ENCODE results near the gene NUDT4. TPM values are rescaled to one million over a fixed set of nuclear protein-coding genes. Genes with fewer than 3 reads are reported as not detected.

The NUDT4 gene
- total and polyA plus RNA-seq, 9 of the 15 experiments (the other 6 are each of a cell fraction or from before 2014, with no cell fraction given): 38.1 to 164 (median 99.2) TPM

DNA sequence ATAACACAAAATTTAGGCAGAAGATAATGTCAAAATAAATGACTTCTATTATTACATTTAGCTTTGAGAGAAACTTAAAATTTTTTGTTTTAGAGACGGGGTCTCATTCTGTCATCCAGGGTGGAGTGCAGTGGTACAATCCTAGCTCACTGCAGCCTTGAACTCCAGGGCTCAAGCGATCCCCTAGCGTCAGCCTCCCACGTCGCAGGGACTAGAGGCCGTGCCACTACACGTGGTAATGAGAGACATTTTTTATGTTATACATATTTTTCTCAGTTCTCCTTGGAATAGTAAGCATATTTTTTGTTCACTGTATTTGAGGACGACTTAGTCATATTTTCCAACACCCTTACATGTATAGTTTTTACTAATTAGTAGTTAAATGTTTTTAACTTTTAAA, 21.5 kb upstream of the NUDT4 start (continued):
- TF ChIP-seq, protein P1, sequence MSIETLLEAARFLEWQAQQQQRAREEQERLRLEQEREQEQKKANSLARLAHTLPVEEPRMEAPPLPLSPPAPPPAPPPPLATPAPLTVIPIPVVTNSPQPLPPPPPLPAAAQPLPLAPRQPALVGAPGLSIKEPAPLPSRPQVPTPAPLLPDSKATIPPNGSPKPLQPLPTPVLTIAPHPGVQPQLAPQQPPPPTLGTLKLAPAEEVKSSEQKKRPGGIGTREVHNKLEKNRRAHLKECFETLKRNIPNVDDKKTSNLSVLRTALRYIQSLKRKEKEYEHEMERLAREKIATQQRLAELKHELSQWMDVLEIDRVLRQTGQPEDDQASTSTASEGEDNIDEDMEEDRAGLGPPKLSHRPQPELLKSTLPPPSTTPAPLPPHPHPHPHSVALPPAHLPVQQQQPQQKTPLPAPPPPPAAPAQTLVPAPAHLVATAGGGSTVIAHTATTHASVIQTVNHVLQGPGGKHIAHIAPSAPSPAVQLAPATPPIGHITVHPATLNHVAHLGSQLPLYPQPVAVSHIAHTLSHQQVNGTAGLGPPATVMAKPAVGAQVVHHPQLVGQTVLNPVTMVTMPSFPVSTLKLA (conservative IDR thresholded peaks at IDR 0.05): peak; percentile 55 to 59; a peak in 3 of 4 replicates
- no peak for TF ChIP-seq SAP30 (IDR thresholded peaks at IDR 0.05; ENCODE audit: borderline replicate concordance, insufficient read depth, low read depth, low read length, poor library complexity, severe bottlenecking)
- no peak for TF ChIP-seq PHTF2 (CRISPR knock-in tag; IDR thresholded peaks at IDR 0.05)
- TF ChIP-seq, protein P2, sequence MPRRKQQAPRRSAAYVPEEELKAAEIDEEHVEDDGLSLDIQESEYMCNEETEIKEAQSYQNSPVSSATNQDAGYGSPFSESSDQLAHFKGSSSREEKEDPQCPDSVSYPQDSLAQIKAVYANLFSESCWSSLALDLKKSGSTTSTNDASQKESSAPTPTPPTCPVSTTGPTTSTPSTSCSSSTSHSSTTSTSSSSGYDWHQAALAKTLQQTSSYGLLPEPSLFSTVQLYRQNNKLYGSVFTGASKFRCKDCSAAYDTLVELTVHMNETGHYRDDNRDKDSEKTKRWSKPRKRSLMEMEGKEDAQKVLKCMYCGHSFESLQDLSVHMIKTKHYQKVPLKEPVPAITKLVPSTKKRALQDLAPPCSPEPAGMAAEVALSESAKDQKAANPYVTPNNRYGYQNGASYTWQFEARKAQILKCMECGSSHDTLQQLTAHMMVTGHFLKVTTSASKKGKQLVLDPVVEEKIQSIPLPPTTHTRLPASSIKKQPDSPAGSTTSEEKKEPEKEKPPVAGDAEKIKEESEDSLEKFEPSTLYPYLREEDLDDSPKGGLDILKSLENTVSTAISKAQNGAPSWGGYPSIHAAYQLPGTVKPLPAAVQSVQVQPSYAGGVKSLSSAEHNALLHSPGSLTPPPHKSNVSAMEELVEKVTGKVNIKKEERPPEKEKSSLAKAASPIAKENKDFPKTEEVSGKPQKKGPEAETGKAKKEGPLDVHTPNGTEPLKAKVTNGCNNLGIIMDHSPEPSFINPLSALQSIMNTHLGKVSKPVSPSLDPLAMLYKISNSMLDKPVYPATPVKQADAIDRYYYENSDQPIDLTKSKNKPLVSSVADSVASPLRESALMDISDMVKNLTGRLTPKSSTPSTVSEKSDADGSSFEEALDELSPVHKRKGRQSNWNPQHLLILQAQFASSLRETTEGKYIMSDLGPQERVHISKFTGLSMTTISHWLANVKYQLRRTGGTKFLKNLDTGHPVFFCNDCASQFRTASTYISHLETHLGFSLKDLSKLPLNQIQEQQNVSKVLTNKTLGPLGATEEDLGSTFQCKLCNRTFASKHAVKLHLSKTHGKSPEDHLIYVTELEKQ (CRISPR knock-in tag; IDR thresholded peaks at IDR 0.05): no peak
- TF ChIP-seq, protein P3, sequence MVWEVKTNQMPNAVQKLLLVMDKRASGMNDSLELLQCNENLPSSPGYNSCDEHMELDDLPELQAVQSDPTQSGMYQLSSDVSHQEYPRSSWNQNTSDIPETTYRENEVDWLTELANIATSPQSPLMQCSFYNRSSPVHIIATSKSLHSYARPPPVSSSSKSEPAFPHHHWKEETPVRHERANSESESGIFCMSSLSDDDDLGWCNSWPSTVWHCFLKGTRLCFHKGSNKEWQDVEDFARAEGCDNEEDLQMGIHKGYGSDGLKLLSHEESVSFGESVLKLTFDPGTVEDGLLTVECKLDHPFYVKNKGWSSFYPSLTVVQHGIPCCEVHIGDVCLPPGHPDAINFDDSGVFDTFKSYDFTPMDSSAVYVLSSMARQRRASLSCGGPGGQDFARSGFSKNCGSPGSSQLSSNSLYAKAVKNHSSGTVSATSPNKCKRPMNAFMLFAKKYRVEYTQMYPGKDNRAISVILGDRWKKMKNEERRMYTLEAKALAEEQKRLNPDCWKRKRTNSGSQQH (CRISPR knock-in tag; IDR thresholded peaks at IDR 0.05): no peak
- no peak for TF ChIP-seq SOX6 (IDR thresholded peaks at IDR 0.05)
- TF ChIP-seq, protein P4, sequence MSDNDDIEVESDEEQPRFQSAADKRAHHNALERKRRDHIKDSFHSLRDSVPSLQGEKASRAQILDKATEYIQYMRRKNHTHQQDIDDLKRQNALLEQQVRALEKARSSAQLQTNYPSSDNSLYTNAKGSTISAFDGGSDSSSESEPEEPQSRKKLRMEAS (CRISPR knock-in tag; IDR thresholded peaks at IDR 0.05): peak; percentile 82
- no peak for TF ChIP-seq CBX2 (IDR thresholded peaks at IDR 0.05; ENCODE audit: insufficient read depth, low read length, poor library complexity, severe bottlenecking)
- no peak for TF ChIP-seq POLR3G (IDR thresholded peaks at IDR 0.05; ENCODE audit: extremely low read depth, insufficient read length, insufficient replicate concordance)
- no peak for TF ChIP-seq THRAP3 (IDR thresholded peaks at IDR 0.05; ENCODE audit: borderline replicate concordance)
- no peak for TF ChIP-seq RBFOX2 (IDR thresholded peaks at IDR 0.05; ENCODE audit: low read depth, low read length)
- no peak for TF ChIP-seq SMAD4 (CRISPR knock-in tag; conservative IDR thresholded peaks at IDR 0.05)
- TF ChIP-seq ZNF408 (CRISPR knock-in tag; IDR thresholded peaks at IDR 0.05; ENCODE audit: low read depth): no peak
- 0 out of 3 replicates have a peak, but pooled peaks of 1 of the 2 experiments have one; percentile 46 for TF ChIP-seq CBX3 (IDR thresholded peaks at IDR 0.05; ENCODE audit: borderline replicate concordance in 1 of 2, low read length in 2 of 2)
- no peak for TF ChIP-seq ZFP36 (IDR thresholded peaks at IDR 0.05; ENCODE audit: low read depth, low read length, partially characterized antibody)
- no peak for TF ChIP-seq POLR2AphosphoS2 (IDR thresholded peaks at IDR 0.05; ENCODE audit: low read length)
- TF ChIP-seq, protein P5, sequence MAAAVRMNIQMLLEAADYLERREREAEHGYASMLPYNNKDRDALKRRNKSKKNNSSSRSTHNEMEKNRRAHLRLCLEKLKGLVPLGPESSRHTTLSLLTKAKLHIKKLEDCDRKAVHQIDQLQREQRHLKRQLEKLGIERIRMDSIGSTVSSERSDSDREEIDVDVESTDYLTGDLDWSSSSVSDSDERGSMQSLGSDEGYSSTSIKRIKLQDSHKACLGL (CRISPR knock-in tag; IDR thresholded peaks at IDR 0.05; ENCODE audit: borderline replicate concordance, poor library complexity, severe bottlenecking): no peak
